GM21360 (cell line): ENCODE results near the gene DSCAM.

ENCODE experiments used
- ATAC-seq: cut with Tn5 transposase; IDR thresholded peaks from one replicate; pipeline ENCODE4 v1.9.1; 2021; ENCODE audit warnings: mild to moderate bottlenecking, moderate library complexity; ENCODE audit not compliant: unreplicated experiment

The DSCAM gene

DNA sequence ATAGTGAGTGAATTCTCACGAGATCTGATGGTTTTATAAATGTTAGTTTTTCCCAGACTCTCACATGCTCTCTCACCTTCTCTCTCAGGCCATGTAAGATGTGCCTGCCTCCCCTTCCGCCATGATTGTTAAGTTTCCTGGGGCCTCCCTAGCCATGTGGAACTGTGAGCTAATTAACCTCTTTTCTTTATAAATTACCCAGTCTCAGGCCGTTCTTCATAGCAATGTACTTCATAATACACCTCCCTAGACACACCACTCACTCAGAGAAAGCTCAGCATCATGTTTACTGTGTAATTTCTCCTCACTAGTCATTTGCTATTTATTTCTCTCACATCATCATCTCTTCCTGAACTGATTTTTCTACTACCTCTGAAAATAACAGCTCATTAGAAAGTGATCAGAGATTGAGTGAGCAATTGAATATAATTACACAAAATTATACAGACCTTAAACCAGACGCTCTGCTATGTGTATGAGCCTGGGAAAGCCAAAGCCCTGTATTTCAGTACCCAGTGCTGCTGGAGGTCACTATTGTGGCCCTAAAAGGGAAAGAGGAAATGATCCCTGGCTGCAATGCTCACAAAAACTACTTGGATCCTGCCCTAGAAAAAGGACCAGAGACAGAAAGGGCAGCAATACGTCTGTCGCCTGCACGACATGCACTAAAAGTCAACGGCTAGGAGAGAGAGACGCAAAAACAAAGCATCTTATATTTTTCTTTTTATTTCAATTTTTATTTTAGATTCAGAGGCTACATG lies 284.5 kb downstream of the DSCAM start:
- ATAC-seq = no peak

DNA sequence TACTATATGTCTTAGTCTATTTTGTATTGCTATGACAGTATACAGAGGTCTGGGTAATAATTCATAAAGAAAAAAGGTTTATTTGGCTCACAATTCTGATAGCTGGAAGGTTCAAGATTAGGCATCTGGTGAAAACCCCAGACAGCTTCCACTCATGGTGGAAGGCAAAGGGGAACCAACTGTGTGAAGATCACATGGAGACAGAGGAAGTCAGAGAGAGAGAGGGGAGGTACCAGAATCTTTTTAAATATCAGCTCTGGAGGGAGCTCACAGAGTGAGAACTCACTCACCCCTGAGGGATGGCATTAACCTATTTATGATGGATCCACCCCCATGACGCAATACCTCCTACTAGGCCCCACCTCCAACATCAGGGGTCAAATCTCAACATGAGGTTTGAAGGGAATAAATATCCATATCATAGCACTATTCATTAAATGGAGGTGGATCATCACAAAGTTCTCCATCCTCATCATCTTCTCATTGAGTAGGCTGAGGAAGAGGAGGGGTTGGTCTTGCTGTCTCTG lies 290.5 kb downstream of the DSCAM start:
- no peak for ATAC-seq

DNA sequence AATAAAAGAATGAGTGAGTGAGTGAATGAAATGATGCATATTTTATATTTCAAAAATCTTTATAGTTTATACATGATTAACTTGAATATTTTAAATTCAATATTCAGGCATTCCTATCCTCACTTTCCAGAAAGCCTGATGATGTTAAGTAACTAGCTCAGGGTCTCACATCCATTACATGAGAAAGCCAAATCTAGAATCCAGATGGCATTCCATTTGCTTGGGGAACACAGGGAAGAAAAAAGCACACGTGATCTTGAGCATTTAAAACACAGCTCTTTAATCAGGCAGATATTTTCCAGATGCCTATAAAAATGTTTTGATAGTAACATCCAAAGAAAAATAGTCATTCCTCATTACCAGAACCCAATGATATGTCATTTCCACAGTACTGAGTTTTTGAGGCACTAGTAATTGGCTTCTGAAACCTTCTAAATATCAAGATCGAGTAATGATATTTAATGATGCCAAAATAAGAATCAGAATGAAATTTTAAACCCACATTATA lies 291.9 kb downstream of the DSCAM start:
- no peak for ATAC-seq

DNA sequence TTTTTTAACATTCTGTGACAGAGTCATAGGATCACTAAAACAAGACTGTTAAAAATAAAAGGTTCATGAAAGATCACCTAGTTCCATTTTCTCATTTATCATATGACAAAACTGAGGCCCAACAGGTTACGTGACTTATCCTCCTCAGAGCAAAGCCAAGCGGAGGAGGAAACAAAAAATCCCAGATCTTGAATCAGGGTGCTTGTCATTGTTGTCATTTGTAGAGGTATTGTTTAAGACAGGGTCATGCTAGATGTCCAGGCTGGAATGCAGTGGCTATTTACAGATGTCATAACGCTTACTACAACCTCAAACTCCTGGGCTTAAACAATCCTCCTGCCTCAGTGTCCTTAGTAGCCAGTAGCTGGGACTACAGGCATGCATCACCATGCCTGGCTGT lies 293.2 kb downstream of the DSCAM start:
- ATAC-seq = no peak

DNA sequence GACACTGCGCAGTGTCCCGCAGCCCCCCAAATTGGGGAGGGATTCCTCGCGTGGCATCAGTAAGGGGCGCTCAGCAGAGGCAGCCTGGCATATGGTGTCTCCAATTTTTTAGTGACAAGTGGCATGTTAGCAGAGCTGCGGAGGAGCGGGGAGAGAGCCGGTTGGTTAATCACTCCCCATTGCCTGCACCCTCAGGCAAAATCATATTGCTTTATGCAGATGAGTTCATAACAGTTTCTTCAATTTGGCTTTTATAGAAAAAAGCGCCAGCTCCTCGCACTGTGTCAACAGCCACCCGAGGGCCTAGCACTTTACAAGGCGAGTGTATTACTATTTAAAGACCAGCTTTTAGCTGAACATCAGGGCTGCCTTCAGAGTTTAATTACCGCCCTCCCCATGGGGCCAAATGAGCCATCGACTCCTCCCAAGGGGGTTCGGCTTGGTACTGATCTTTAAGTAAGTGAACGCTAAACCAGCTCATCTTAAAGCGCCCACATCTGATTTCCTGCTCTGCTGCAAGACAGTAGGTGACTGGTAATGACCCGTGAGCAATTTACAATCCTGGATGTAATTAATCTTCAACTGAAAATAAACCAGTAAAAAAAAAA lies 298.9 kb downstream of the DSCAM start:
- ATAC-seq = no peak

DNA sequence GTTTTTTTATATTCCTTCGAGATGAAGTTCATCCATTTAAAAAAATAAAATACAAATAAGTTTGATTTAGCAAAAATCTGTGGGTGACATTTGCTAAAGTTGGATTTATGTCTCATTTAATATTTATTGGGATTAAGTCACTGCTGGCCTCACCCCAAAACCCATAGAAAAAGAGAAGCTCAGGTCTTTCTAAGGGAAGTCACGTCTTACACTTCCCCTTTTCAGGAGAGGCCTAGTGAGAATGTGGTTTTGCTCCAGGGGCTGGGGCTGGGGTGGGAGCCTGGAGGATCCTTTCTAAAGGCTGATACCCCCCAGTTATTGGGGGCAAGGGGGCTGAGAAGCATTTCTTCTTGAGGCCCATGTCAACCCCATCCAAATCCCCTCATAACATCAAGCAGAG lies 300.3 kb downstream of the DSCAM start:
- ATAC-seq = no peak

DNA sequence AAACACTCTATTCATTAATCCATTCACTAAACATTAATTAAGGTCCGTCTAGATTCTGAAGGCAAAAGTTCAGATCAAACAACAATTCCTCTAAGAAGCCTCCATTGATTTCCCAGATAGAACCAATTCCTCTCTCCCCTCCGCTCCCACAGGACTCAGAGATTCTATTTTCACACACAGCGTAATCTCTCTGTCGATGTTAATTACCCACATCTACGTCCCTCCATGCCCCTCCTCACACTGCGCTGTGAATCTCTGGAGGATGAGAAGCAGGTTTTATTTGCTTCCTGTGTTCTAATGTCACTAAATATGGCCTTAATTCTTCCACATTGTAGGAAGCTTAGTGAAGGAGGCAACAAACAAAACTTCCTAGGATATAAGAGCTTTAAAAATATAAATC lies 306.7 kb downstream of the DSCAM start:
- ATAC-seq = no peak

DNA sequence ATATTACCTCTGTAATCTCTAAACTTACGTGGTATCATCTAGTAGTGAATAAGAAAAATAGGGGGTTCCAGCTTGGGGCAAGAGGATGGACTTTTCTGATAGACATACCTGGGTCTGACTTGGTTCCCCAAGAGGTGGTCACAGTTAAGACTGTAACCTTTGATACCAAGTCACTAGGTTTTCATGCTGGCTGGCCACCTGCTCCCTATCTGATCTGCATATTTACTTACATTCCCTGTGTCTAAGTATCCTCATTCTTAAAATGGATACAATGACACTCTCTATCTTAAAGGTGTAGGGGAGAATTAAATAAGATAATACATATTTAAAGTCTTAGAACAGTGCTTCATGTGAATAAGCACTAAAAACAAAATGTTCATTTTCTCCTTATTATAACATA lies 312.1 kb downstream of the DSCAM start:
- no peak for ATAC-seq

DNA sequence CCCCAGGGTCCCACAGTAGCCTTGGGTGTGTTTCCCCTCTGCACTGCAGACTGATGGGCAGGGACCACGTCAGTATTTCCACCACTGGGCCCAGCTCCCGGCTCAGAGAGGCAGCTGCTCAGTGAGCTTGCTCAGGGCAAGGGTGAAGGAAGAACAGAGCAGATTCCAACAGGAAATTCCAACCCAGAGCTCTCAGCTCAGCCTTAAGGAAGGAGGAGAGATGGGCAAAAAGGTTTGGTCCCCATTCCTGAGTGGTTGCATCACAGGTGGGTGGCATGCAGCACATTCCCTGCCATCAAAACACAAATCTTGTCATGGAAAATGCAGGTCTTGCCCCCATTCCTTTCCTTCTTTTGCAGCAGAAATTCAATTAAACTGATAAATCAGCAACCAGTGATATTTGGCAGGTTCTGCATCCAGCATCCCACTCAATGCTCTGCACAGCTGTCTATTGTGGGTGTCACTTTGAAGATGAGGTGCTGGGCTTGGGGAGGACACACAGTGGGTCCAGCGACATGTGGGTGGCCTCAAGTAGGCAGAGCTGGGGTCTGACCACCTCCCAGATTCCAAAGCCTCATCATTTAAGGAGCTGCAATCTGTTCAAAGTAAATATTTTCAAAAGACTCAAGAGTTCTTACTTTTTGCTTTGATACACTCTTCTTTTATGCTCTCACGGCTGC lies 315.4 kb downstream of the DSCAM start:
- no peak for ATAC-seq

DNA sequence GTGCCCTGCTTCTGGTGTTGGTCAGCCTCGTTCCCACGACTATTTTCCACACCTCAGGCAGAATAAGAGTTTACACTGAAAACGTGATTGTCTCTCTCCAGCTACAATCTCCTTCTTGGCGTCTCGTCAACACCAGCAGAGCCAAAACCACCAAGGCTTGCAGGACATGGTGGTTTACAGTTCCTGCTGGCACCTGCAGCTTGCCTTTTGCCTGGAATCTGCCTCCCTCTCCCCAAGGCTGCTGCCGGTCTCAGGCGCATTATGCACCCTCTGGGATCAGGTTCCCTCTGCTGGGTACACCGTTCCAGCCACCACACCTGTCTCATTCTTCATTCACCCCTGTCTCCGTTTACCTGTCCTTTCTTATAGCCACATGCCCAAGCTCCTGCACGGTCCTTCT lies 315.9 kb downstream of the DSCAM start:
- no peak for ATAC-seq

DNA sequence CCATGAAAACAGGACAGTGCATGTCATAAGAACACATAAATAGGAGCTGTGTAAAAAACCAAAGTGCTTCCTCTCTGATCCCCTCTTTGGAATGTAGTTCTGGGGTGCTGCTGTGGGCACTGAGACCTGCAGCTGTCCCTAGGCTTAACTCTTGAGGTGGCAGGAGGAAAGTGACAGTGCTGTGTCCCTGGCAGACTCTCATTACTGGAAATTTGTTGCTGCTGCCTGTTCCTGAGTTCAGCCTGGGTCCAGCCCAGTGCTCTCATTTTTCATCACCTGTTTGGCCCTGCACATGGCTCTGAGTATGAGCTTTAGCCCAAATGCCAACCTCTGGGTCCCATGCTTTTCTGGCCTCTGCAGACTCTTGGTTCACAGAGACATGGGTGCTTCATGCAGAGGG lies 329.3 kb downstream of the DSCAM start:
- ATAC-seq = no peak

DNA sequence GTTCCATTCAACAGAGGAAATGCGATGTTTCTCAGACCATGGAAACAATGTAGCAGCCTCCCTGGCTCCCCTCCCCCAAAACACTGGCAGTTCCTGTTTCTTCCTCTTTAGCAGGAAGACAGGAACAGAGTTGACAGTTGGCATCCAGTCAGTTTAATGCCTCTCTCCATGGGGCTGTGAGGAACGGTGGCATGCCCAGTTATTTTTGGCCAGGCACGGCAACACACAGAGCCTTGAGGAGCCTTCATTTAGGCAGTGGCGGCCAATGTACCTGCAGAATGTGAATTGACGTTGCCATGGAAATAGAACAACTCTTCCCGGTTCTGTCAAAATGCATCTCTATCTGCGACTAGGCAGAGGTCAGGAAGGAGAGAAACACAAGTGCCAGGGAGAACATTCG lies 330.6 kb downstream of the DSCAM start:
- no peak for ATAC-seq

DNA sequence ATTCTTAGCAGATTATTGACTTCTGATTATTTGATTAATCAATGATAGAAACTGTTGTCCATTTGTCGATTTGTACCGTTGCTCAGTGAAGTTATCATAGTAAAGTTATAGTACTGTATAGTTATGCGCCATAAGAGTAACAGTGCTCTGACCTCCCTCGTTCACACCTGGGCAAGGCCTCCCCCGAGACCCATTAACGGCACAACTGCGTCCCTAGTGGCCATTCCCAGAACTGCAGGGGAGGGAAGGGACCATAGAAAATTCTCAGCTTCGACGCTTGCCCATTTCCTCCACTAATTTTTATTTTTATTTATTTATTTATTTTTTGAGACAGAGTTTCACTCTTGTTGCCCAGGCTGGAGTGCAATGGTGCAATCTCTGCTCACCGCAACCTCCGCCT lies 334.4 kb downstream of the DSCAM start:
- ATAC-seq = no peak

DNA sequence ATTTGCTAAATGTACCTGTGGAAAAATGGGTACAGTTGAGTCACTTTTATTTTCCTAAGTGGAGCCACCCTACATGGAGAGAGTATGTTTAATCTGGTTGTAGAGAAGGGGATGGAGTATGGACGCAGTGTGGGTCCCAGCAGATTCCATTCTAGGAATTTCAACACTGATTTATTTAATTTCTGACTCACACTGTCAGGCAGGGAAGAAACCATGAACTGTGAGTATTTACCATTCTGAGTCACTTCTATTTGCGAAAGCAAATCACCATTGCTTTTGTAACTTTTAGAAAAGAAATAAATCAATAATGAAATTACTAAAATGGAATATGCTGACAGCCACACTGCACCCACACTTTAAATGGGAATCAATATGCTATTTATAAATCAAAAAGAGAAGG lies 339.0 kb downstream of the DSCAM start:
- no peak for ATAC-seq

DNA sequence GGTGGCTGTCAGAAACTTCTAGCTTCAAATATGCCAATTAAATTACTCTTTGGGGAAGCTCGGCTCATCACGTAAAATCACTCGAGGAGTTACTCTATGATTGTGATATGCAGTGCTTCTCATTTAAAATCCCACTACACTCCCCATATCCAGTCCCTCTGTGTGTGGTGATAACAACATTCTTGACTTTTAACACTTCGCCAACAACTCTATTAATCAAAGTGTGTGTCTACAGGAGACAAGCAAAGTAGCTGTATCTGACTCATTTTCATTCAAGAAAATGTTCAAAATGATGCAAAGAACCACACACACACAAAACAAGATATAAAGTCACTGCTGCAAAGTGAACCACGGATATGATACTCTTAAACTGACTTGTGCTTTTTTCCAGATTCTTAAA lies 341.3 kb downstream of the DSCAM start:
- no peak for ATAC-seq

DNA sequence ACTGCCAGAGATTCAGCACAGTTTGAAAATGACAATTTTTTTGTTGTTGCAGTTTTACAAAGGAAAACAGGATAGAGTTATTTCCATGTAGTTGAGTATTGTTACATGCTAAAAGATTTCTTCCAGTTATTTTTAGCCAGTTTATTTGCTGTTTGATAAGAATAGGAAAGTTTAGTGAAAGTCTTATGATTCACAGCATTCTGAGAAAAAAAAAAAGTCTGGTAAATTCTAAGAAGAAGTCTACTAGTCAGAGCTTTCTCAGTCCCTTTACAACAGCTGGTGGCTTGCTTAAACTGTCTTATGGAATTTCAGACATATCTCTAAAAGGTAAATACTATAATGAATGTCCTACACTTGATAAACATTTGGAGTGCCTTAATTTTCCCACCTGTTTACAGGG lies 341.7 kb downstream of the DSCAM start:
- no peak for ATAC-seq

DNA sequence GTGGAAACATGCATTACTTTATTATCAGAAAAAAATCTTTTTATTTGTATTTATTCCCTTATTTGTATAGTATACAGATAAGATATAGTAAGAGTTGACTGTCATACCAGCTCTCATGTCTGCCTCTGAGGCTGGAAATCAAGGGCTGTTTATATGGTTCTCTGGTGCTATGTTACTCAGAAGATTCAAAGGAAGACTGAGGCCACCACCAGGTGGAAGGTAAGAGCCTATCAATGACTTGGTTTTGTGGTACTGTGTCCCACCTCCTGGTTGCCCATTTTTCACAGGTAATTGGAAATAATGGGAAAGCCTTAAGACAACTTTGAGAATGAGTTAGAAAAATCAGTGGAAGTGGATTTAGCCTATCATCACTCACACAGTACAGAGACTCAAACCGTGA lies 342.1 kb downstream of the DSCAM start:
- no peak for ATAC-seq

DNA sequence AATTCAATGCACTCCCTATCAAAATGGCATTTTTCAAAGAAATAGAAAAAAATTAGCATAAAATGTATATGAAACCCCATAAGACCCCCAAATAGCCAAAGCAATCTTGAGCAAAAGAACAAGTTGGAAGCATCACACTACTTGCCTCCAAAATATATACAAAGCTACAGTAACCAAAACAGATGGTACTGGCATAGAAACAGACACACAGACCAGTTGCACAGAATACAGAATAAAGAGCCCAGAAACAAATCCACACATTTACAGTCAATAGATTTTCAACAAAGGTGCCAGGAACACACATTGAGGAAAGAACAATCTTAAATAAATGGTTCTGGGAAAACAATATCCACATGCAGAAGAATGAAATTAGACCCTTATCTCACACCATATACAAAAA lies 350.8 kb downstream of the DSCAM start:
- ATAC-seq = no peak

DNA sequence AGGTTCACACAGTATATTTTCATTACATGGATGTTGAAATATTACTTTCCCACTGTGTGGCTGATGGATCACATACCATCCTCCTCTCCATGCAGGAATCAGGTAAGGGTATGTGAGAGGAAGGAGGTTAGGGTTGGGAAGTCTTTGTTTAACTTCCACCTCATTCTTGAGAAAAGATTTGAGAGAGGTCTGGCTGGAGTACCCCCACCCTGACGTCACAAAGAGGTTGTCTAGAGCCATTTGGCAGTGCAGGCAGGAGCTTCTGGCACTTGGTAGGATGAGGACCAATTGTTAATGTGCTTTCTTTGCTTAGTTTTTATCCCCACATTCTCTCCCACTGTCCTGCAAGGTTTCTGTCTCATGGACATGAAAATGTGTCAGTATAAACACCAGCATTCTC lies 356.6 kb downstream of the DSCAM start:
- no peak for ATAC-seq

DNA sequence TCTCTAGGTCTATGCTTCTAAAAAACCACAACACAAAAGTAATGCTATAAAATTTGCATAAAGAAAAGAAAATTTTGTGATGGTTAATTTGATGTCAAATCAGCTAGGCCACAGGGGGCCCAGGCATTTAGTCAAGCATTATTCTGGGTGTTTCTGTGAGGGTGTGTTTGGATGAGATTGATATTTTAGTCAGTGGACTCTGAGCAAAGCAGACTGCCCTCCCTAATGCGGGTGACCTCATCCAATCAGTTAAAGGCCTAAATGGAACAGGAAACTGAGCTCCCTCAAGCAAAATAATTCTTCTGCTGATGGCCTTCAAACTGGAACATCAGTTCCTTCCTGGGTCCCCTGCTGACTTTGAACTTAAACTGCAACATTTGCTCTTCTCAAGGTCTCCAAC lies 358.0 kb downstream of the DSCAM start:
- ATAC-seq = no peak

DNA sequence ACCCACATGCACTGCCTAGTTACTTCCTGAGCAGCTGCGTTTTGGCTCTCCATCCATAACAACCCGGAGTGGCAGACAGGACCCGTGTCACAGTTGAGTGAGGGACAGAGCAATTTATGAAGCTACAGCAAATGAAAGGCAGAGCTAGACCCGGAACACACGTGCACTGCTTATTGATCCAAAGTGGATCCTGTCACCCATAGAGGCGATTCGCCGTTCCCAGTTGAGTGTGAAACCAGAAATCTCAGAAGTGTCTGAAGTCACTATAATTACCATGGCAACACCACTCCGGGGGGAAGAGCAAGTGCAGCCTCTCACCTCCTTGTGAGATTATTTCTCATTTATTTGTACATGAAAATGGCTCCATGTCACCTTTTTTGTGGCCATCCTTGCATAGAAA lies 365.2 kb downstream of the DSCAM start:
- ATAC-seq = no peak

DNA sequence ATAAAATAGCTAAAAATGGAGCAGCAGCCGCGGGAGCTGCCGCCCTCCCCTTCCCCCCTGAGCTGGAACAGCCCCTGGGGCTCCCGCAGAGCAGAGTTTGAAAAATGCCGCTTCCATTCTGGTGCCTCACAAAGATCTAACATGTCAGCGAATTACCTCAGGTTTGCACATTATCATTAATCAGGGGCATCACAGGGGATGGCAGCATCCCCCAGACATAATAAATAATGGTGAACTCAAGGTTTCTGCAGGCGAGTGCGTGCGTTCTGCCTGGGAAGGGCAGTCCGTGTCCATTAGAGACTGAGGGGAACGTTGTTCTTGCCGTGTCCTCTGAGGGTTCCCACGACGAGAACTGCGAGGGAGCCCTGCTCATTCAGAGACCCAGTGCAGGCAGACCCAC lies 372.4 kb downstream of the DSCAM start:
- no peak for ATAC-seq
